ENCODE results near the gene ARHGAP27.

ARHGAP27 gene

GRCh38 chr17:45405250-45406086 is 27.2 kb downstream of the ARHGAP27 start:
- peaks cover 65% of the 10 kb centered on the region for H3K36me3 ChIP-seq
- no peak overlapping the region for H3K4me3 ChIP-seq (ENCODE audit: low read depth in 1 of 2, low read length in 1 of 2)

GRCh38 chr17:45404870-45405249 is 27.8 kb downstream of the ARHGAP27 start:
- Histone ChIP-seq H3K27me3 (no peaks in the 10 kb centered on the region), H3K27ac (no peak overlapping the region), H3K36me3 (peaks cover 71% of the 10 kb centered on the region), H3K4me1 (ENCODE audit: control insufficient read depth in 1 of 2, insufficient read depth in 1 of 2, low read depth in 1 of 2, low read length in 1 of 2) (peaks cover 38 to 40% of the 10 kb centered on the region in 2 experiments), H3K9me3 (no peaks in the 10 kb centered on the region), H3K4me3 (ENCODE audit: low read depth in 1 of 2, low read length in 1 of 2) (no peak overlapping the region)
- TF ChIP-seq CTCF (IDR thresholded peaks at IDR 0.05) = no peak

More at GRCh38 chr17:45405250-45406086, 27.2 kb downstream of the ARHGAP27 start:
- TF ChIP-seq CTCF (IDR thresholded peaks at IDR 0.05) = no peak
- H3K9me3 ChIP-seq = no peaks in the 10 kb centered on the region
- peak overlapping the region; percentile 97 for H3K27ac ChIP-seq
- peaks cover 39 to 41% of the 10 kb centered on the region in 2 experiments for H3K4me1 ChIP-seq (ENCODE audit: control insufficient read depth in 1 of 2, insufficient read depth in 1 of 2, low read depth in 1 of 2, low read length in 1 of 2)
- H3K27me3 ChIP-seq = no peaks in the 10 kb centered on the region

GRCh38 chr17:45403906-45404490 is 28.7 kb downstream of the ARHGAP27 start:
- Histone ChIP-seq H3K27ac (peak overlapping the region; percentile 15), H3K4me3 (ENCODE audit: low read depth in 1 of 2, low read length in 1 of 2) (no peak overlapping the region), H3K27me3 (no peaks in the 10 kb centered on the region), H3K9me3 (no peaks in the 10 kb centered on the region), H3K36me3 (peaks cover 79% of the 10 kb centered on the region), H3K4me1 (ENCODE audit: control insufficient read depth in 1 of 2, insufficient read depth in 1 of 2, low read depth in 1 of 2, low read length in 1 of 2) (peaks cover 32 to 35% of the 10 kb centered on the region in 2 experiments)
- TF ChIP-seq CTCF (IDR thresholded peaks at IDR 0.05) = no peak

- Histone ChIP-seq H3K9me3 (no peaks in the 10 kb centered on the region), H3K4me1 (ENCODE audit: control insufficient read depth in 1 of 2, insufficient read depth in 1 of 2, low read depth in 1 of 2, low read length in 1 of 2) (peaks cover 21 to 24% of the 10 kb centered on the region in 2 experiments), H3K4me3 (ENCODE audit: low read depth in 1 of 2, low read length in 1 of 2) (no peak overlapping the region), H3K27me3 (no peaks in the 10 kb centered on the region), H3K27ac (peak overlapping the region; percentile 21), H3K36me3 (peaks cover 90% of the 10 kb centered on the region)
- no peak for TF ChIP-seq CTCF (IDR thresholded peaks at IDR 0.05)
Measured at GRCh38 chr17:45402916-45403315, 29.8 kb downstream of the ARHGAP27 start.

GRCh38 chr17:45398800-45399199 is 33.9 kb downstream of the ARHGAP27 start:
- Histone ChIP-seq H3K36me3 (peaks cover 100% of the 10 kb centered on the region), H3K4me3 (ENCODE audit: low read depth in 1 of 2, low read length in 1 of 2) (no peak overlapping the region), H3K4me1 (ENCODE audit: control insufficient read depth in 1 of 2, insufficient read depth in 1 of 2, low read depth in 1 of 2, low read length in 1 of 2) (no peaks in the 10 kb centered on the region), H3K27me3 (no peaks in the 10 kb centered on the region), H3K9me3 (no peaks in the 10 kb centered on the region), H3K27ac (no peak overlapping the region)
- no peak for TF ChIP-seq CTCF (IDR thresholded peaks at IDR 0.05)

Measured in neutrophil (primary cell).